B cell (primary cell): ENCODE data around the gene ABLIM1. TPM values are rescaled to one million over a fixed set of nuclear protein-coding genes. Genes with fewer than 3 reads are reported as not detected.

Experiments used
- ATAC-seq: fragments of 200-7000 bp; cut with Tn5 transposase; one replicate; pipeline ENCODE4 v1.10.0; 2021; ENCODE audit warnings: low read depth, mild to moderate bottlenecking, moderate number of reproducible peaks, moderate library complexity
- CTCF ChIA-PET: fragments of 350-600 bp; sonication (Branson Sonifier 250); formaldehyde crosslinking; loops from one replicate; lab custom pipeline; 2021; ENCODE audit warnings: antibody characterized with exemption, inconsistent platforms; lab: Charles Lee
- POLR2A ChIA-PET: fragments of 350-600 bp; sonication (Branson Sonifier 250); formaldehyde crosslinking; loops from one replicate; lab custom pipeline; 2021; ENCODE audit warnings: antibody characterized with exemption; lab: Charles Lee
- DNase-seq: peaks from one replicate; pipeline ENCODE4 v3.0.0; 2013
- H2AFZ ChIP-seq: 2 replicates; pipeline ENCODE4 v1.6.1; 2012; ENCODE audit warnings: mild to moderate bottlenecking, low read depth, low read length; ENCODE audit not compliant: insufficient read depth, poor library complexity, severe bottlenecking
- H3K27ac ChIP-seq, 2 donors: 1 replicate in 1 of 2; 2 replicates in 1 of 2; pipeline ENCODE4 v1.5.1; 2012 to 2013; ENCODE audit warnings: low read length in 2 of 2, mild to moderate bottlenecking in 2 of 2, moderate library complexity in 1 of 2
- H3K27me3 ChIP-seq, 4 experiments: fragments of 200-600 bp in 1 of 4; sonication (generic) in 1 of 4; replicated peaks in 1 of 4; 1 replicate in 2 of 4; 2 replicates in 2 of 4; pipeline versions ENCODE4 v1.6.1 to v1.7.0; 2013 to 2016; ENCODE audit warnings: low read length in 3 of 4, mild to moderate bottlenecking in 2 of 4, mixed read lengths in 1 of 4, moderate library complexity in 1 of 4; ENCODE audit not compliant: insufficient read depth in 4 of 4, control insufficient read depth in 3 of 4; ENCODE audit errors: control extremely low read depth in 1 of 4
- H3K36me3 ChIP-seq, 2 experiments: replicated peaks in 1 of 2; 1 replicate in 1 of 2; 2 replicates in 1 of 2; pipeline versions ENCODE4 v1.6.1 to v1.7.1; 2013; ENCODE audit warnings: low read length in 1 of 2; ENCODE audit not compliant: insufficient read depth in 2 of 2, control insufficient read depth in 1 of 2; ENCODE audit errors: control extremely low read depth in 1 of 2, extremely low read depth in 1 of 2
- H3K4me1 ChIP-seq, 2 donors: fragments of 200-600 bp in 1 of 2; sonication (generic) in 1 of 2; 1 replicate in 1 of 2; 2 replicates in 1 of 2; pipeline versions ENCODE4 v1.5.1 to v1.6.1; 2013 to 2017; ENCODE audit warnings: low read length in 2 of 2; ENCODE audit not compliant: control insufficient read depth in 2 of 2, insufficient read depth in 2 of 2
- H3K4me2 ChIP-seq: replicated peaks from 2 replicates; pipeline ENCODE3; 2012; ENCODE audit warnings: mild to moderate bottlenecking, low read depth, low read length; ENCODE audit not compliant: poor library complexity, severe bottlenecking
- H3K4me3 ChIP-seq, 5 experiments: fragments of 200-600 bp in 1 of 5; sonication (generic) in 1 of 5; 1 replicate in 3 of 5; 2 replicates in 2 of 5; pipeline versions ENCODE4 v1.5.1 to v1.7.0; 2011 to 2016; ENCODE audit warnings: low read length in 4 of 5, mild to moderate bottlenecking in 4 of 5, low read depth in 2 of 5, control low read depth in 1 of 5, moderate library complexity in 1 of 5; ENCODE audit not compliant: insufficient read depth in 1 of 5; ENCODE audit errors: control extremely low read depth in 1 of 5, extremely low read depth in 1 of 5
- H3K79me2 ChIP-seq: fragments of 200-600 bp; sonication (generic); one replicate; pipeline ENCODE4 v1.6.0; 2016; ENCODE audit warnings: low read length; ENCODE audit not compliant: control insufficient read depth, insufficient read depth
- H3K9ac ChIP-seq: fragments of 200-600 bp; sonication (generic); 2 replicates; pipeline ENCODE4 v1.6.1; 2017; ENCODE audit warnings: mild to moderate bottlenecking, low read length, moderate library complexity
- H3K9me3 ChIP-seq, 3 donors: one replicate each; pipeline versions ENCODE4 v1.6.1 to v1.7.1; 2013; ENCODE audit warnings: low read length in 2 of 3; ENCODE audit not compliant: control insufficient read depth in 2 of 3, insufficient read depth in 1 of 3; ENCODE audit errors: control extremely low read depth in 1 of 3
- H4K20me1 ChIP-seq: 2 replicates; pipeline ENCODE4 v1.6.0; 2012; ENCODE audit warnings: mild to moderate bottlenecking, low read length; ENCODE audit not compliant: insufficient read depth, control insufficient read depth, poor library complexity, severe bottlenecking
- H3K27ac Mint-ChIP-seq: one replicate; pipeline ENCODE4 v1.8.0; 2021; ENCODE audit warnings: mixed read lengths
- H3K27me3 Mint-ChIP-seq: one replicate; pipeline ENCODE4 v1.8.0; 2021; ENCODE audit warnings: mixed read lengths
- H3K4me1 Mint-ChIP-seq: one replicate; pipeline ENCODE4 v1.8.0; 2021; ENCODE audit warnings: mixed read lengths
- H3K4me3 Mint-ChIP-seq: one replicate; pipeline ENCODE4 v1.8.0; 2021; ENCODE audit warnings: mixed read lengths
- H3K9me3 Mint-ChIP-seq: one replicate; pipeline ENCODE4 v1.8.0; 2022; ENCODE audit warnings: mixed read lengths; ENCODE audit not compliant: insufficient read depth
- CTCF ChIP-seq: fragments of 200-600 bp; IDR thresholded peaks from one replicate; pipeline ENCODE4 v1.8.0; 2022; ENCODE audit warnings: antibody characterized with exemption, mild to moderate bottlenecking
- EZH2 ChIP-seq: IDR thresholded peaks from 2 replicates; pipeline ENCODE4 v1.6.1; 2012; ENCODE audit warnings: borderline replicate concordance, low read depth, mild to moderate bottlenecking, moderate library complexity, low read length; ENCODE audit not compliant: insufficient read depth, poor library complexity, severe bottlenecking
- WGBS: methylation state at CpG from one replicate; pipeline ENCODE4 v1.1.5; 2013; ENCODE audit warnings: missing lambda C conversion rate; ENCODE audit not compliant: insufficient coverage; 5-methylcytosine and 5-hydroxymethylcytosine counted together
- intact Hi-C: fragments of 100-400 bp; cut with micrococcal nuclease; formaldehyde crosslinking; loops from one replicate; pipeline ENCODE4 v1.10.0; 2022
- polyA plus RNA-seq: library from polyadenylated mRNA; depleted of rRNA; stranded (reverse); fragments of >200 nt; gene quantifications from 2 replicates; pipeline ENCODE4 v1.2.3, GENCODE V29; 2012
- total RNA-seq, 2 donors: library from RNA; stranded (reverse); fragments of 120-200 nt in 1 of 2; gene quantifications; 1 replicate in 1 of 2; 2 replicates in 1 of 2; pipeline versions ENCODE4 v1.2.3 to v1.2.4, GENCODE V29; 2013 to 2022

The ABLIM1 gene
- total and polyA plus RNA-seq, 2 donors (not counting 1 experiment from before 2014, with no cell fraction given): 55.6 to 148 TPM

DNA sequence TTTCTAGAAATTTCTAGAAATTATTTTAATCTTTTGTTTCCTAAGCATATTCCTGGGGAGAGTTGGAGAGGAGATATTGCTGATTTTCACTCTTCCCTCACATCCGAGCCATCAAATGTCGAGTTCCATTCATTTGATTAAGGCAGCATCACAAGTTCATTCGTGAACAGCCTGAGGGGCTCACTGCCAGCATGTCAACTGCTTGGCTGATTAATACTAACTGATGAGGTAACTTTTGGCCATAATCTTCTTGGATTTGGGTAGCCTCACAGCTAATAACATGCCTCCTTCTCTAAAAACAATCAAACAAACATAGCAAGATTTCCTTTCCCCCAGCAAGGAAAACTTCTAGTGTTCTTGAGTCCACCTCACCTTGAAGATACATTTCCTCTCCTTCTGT is 166.7 kb downstream of the ABLIM1 start:
- H3K27ac Mint-ChIP-seq: no peak overlapping the region
- peak overlapping the region; percentile 14 for H3K4me3 Mint-ChIP-seq
- Histone ChIP-seq H2AFZ (no peak overlapping the region), H3K4me1 (peaks cover 30 to 38% of the 10 kb centered on the region in 2 donors), H3K9ac (no peak overlapping the region), H3K4me3 (no peak overlapping the region), H3K36me3 (peaks cover 3 to 37% of the 10 kb centered on the region in 2 experiments), H3K27ac (no peak overlapping the region), H3K4me2 (no peak overlapping the region), H4K20me1 (peaks cover 17% of the 10 kb centered on the region), H3K27me3 (no peaks in the 10 kb centered on the region), H3K9me3 (no peaks in the 10 kb centered on the region), H3K79me2 (peaks cover 78% of the 10 kb centered on the region)
- ChIA-PET POLR2A (no interaction called here), CTCF (interaction anchor here (1.2 to 3.0 kb wide), 3 partner anchors 20 to 330 kb away, joined by 4 to 16 read pairs (median 4); partner anchors contain the start of gene FHIP2A)
- H3K4me1 Mint-ChIP-seq: peaks cover 54% of the 10 kb centered on the region
- DNase-seq (no peak), ATAC-seq (no peak)
- intact Hi-C loops: loop anchor here (10.0 kb wide), 1 partner anchor 807 kb away; no protein-coding TSS in a partner anchor
- 100% methylated on average over 3 of the region's 3 CpGs for WGBS
- no peak for TF ChIP-seq EZH2
- no peak for TF ChIP-seq CTCF
- H3K27me3 Mint-ChIP-seq: no peaks in the 10 kb centered on the region
- H3K9me3 Mint-ChIP-seq: no peaks in the 10 kb centered on the region

- Histone ChIP-seq H3K79me2 (peaks cover 74% of the 10 kb centered on the region), H3K36me3 (peaks cover 7 to 54% of the 10 kb centered on the region in 2 experiments), H4K20me1 (peaks cover 23% of the 10 kb centered on the region), H3K4me2 (no peak overlapping the region), H3K9me3 (peaks cover 0 to 4% (median 2%) of the 10 kb centered on the region in 3 donors), H3K9ac (no peak overlapping the region), H3K27ac (no peak overlapping the region), H3K4me3 (no peak overlapping the region), H3K4me1 (peaks cover 18 to 21% of the 10 kb centered on the region in 2 donors), H2AFZ (no peak overlapping the region), H3K27me3 (no peaks in the 10 kb centered on the region)
- Mint-ChIP-seq H3K9me3 (no peaks in the 10 kb centered on the region), H3K4me3 (no peak overlapping the region), H3K27ac (no peak overlapping the region), H3K27me3 (no peaks in the 10 kb centered on the region), H3K4me1 (peaks cover 37% of the 10 kb centered on the region)
- DNase-seq (no peak), ATAC-seq (no peak)
- POLR2A ChIA-PET: no interaction called here
- WGBS: 87% methylated on average over 12 of the region's 14 CpGs
- CTCF ChIA-PET: interaction anchor here (1.6 kb wide), 1 partner anchor 332 kb away, joined by 4 read pairs; the partner anchor contains the start of gene FHIP2A
- intact Hi-C loops: loop anchor here (10.0 kb wide), 1 partner anchor 805 kb away; no protein-coding TSS in a partner anchor
- TF ChIP-seq EZH2: no peak
- TF ChIP-seq CTCF: no peak
Measured at GRCh38 chr10:114489521-114490310, 168.4 kb downstream of the ABLIM1 start.
